ENCODE measurements around the gene SSU72.
"Not testable (repeated sequence)": the region's sequence is repeated elsewhere in the genome, so short reads cannot be mapped to it uniquely, and the experiment has no call there.

Gene SSU72

DNA sequence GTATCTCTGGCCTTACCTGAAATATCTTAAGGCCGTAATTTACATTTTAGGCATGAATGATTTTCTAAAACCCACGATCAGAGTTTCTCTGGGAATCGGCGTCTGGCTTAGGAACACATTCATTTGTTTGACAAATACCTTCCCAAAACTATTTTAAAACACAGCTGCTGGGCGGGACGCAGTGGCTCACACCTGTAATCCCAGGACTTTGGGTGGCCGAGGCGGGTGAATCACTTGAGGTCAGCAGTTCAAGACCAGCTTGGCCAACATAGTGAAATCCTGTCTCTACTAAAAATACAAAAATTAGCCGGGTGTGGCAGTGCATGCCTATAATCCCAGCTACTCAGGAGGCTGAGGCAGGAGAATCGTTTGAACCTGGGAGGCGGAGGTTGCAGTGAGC, 17.7 kb downstream of the SSU72 start:
- not testable (repeated sequence) for DNase-seq

DNA sequence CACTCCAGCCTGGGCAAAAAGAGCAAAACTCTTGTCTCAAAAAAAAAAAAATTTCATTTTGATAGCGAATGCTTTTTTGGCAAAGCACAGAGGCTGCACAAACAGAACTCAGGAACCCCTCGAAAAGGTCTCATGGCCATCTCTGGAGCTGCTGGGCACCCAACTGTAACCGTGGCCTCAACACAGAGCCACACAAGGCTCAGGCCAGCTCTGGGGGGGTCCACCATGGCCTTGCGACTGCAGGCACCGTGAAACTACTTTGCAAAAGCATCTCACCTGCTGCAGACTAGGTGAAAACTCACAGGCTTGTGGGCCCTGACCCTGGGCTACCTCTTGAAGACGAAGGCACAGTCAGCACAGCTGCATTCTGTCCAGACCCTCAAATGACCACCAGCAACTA, 18.2 kb downstream of the SSU72 start:
- no peak for DNase-seq

DNA sequence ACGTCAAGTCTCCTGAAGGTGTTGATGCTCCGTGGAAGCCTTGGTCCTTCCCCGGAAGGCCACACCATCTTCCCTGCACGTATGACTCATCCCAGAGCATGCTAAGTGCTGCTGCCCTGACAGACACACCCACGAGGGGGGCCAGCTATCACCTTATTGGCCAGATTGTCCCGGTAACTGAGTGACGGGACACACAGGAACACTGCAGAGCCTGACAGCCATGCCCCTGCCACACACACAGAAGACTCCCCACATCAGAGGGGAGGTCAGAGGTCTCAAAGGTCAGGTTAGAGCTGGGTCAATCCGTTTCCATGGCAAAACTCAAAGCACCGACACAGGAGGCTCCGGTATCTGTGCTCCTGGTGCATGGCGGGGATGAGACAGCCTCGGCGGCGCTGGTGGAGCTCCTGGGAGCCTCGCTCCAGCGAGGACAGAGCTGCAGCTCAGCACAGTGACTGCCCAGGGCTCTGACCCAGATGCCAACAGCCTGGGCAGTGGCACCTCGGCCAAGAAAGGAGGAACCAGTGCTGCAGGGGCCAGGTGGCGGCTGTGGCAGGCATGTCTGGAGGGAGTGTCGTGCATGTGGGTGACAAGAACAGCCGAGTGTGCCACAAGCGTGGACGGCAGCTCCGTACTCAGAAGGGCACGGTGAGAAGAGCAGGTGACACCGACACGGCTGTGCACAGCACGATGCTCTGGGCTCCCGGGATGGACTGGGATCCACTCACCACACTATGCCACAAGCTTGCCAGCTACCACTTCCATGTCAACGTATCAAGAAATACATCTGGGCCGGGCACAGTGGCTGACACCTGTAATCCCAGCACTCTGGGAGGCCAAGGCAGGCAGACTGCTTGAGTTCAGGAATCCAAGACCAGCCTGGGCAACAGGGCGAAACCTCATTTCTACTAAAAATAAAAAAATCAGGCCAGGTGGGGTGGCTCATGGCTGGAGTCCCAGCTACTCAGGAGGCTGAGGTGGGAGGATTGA, 19.4 kb downstream of the SSU72 start:
- DNase-seq: no peak

DNA sequence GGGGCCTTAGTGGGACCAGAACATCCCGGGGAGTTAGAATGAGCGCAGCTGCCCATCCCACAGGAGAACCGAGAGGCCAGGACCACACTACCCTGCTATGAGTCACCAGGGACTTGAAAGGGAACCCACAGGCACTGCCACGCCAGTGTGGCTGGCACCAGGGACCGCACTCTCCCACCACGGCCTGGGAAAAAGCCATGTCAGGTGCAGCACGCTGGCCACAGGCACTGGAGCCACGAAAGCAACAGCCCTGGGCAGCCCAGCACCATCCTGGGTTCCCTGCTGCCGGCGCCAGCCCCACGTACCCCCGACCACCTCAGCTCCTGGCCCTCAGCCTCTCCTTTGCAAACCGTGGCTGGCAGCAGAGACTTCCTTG, 20.1 kb downstream of the SSU72 start:
- DNase-seq: no peak

DNA sequence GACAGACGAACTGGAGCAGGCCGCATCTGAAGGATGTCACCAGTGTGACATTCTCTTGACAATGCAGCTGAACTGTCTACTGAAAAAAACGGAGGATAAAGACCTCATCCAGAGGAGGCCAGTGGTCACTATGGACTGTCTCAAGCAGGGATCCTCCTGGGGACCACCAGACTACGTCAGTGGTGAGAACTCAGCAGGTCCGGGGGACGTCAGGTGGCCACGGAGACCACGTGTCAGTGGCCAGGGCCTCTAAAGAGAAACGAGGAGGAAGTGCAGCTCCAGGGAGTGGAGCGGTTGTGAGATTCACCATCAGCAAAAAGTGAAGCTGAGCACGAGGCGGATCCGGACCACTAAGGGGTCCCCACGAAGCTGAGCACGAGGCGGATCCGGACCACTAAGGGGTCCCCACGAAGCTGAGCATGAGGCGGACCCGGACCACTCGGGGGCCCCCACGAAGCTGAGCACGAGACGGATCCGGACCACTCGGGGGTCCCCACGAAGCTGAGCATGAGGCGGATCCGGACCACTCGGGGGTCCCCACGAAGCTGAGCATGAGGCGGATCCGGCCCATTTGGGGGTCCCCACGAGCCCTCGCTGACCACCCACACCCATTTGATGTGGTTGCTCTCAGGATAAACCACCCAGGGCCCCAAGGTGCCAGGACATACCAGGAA, 20.7 kb downstream of the SSU72 start:
- no peak for DNase-seq

DNA sequence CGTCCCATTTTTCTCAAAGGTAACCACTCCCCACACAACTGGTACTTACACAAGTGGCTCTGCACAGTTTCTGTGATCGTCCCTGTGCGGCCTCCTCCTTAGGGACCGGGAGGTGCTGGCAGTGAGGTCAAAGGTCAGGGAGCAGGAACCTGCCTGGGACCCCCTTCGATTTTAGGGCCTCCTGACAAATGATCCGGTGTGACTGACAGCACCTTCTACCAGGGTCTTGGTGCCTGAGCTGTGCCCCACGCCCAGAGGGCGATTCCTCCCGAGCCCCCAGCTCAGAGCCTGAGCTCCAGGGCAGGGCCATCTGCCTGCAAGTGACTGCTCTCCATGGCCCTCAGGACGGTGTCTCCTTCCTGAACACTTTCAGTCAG, 22.4 kb downstream of the SSU72 start:
- DNase-seq: no peak

DNA sequence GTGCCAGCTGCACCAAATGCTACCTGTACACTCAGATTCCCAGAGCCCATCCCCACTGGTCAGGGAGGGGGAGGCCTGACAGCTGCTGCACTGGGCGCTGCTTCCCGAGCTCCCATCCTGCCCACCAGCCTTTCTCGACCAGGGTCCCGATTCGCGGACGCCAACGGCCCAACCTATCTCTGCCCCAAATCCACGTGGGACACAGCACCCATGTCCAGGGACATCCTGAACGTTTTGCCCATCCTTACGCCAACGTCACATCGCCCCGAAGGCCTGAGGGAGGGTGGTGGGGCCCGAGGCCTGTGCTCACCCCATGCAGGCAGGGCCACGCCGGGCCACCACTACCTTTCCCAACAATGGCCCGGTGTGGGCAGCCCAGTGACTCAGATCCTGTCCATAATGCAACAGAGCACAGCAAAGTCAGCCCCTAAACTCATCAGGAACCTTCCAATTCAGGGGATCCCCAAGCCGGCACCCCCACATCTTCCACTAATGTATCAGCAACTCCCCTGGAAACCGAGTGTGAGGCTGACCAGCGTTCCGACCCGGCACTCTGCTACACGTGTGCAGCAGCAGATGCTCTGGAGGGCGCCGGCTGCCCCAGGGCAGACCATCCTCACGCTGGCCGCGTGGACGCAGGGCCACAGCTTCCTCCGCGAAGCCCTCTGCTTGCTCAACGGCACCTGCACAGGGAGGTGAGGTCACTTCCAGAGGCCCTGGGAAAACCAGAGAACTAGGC, 23.0 kb downstream of the SSU72 start:
- no peak for DNase-seq

DNA sequence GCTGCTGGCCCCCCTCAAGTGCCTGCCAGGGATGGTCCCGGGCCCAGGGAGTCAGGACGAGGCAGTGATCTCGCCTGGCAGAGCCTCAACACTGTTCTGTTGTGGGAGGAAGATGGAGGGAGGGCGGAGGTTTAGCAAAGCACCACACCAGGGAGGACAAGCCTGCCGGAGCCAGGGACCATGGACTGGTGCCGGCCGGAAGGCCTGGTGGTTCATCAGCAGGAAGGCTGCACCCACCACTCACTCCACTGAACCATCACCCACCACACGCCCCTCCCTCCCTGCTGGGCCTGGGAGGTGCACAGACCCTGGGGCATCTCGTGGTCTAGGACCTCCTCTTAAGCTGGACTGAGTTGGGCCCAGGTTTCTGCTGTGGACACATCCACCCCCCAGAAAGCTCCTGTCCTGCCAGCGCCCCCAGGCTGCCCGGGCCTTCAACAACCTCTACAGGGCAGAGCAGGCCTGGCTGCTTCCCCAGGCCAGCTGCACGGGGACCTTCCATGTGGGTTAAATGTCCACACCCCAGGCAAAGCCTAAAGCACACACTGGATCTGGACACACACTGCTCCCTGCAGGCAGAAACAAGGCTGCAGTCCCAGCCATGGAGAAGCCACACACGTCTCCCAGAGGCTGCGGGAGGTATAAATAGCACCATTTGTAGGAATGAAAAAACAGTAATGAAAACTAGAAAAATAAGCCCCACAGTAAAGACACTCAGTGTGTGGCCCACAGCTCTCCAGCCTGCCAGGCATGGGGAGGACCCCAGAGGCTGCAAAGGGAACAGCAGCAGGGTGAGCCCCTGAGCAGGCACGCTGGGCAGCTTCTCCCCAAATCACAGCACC, 23.9 kb downstream of the SSU72 start:
- no peak for DNase-seq

DNA sequence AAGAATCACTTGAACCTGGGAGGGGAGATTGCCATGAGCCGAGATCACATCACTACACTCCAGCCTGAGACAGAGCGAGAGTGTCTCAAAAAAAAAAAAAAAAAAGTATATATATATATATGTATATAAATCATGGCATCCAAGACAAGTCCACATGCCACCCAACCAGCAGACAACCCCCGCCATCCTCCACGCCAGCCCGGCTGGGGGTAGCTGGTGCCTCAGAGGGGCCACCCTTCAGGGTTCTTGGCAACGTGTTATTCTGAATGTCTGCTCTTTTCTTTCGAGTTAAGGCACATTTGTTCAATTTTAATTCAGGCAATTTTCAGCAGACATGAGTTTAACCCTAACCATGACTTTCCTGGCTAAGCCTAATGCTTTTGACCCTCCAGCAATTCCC, 24.6 kb downstream of the SSU72 start:
- no peak for DNase-seq

DNA sequence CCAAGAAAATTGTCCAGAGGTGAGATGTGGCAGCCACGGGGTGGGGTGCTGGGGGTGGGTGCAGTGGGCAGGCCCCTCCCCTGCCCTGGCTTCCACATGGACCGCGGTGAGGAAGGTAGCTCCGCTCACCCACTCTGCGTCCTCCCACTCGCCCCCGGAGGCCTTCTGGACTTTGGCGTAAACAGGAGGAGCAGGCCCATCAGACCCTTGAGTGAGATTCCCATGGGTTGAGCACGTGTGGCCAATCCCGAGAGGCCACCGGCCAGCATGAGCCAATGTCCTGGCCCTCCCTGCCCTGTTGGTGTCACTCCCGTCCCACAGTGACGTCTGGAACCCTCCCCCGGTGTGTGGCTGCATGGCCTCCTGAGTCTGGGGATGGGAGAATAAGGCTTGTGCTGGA, 26.1 kb downstream of the SSU72 start:
- no peak for DNase-seq

DNA sequence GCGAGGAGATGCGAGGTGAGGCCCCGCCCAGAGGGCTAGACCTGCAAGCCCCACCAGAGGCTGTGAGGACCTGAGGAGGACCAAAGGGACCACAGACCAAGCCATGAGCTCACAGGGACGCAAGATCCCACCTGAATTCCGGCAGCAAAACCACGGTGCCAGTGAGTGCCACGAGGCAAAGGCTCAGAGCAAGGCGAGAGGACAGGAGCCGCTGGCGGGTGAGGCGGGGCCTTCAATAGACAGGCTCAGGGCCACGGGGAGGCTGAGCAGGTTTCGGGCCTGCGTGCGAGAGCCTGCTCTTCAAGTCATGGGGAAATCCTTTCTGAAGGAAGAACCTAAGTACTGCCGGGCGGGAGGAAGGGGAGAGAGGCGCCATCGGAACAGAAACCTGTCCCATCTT, 27.2 kb downstream of the SSU72 start:
- no peak for DNase-seq

DNA sequence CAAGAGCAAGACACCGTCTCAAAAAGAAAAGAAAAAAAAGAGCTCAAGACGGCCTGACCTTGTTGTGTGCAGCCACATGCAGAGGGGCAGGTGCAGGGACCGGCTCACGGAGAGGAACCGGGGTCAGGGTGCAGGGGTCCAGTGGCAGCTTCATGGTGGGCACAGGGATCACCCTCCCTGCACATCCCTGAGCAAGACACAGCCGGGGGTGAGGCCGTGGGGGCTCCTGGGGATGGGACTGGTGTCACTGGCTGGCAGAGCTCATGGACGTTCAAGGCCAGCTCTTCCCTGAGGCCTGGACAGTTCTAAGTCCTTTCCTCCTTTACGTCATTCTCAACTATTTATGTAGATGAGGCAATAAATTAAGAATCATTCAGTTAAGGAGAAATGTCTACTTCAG, 27.7 kb downstream of the SSU72 start:
- no peak for DNase-seq

DNA sequence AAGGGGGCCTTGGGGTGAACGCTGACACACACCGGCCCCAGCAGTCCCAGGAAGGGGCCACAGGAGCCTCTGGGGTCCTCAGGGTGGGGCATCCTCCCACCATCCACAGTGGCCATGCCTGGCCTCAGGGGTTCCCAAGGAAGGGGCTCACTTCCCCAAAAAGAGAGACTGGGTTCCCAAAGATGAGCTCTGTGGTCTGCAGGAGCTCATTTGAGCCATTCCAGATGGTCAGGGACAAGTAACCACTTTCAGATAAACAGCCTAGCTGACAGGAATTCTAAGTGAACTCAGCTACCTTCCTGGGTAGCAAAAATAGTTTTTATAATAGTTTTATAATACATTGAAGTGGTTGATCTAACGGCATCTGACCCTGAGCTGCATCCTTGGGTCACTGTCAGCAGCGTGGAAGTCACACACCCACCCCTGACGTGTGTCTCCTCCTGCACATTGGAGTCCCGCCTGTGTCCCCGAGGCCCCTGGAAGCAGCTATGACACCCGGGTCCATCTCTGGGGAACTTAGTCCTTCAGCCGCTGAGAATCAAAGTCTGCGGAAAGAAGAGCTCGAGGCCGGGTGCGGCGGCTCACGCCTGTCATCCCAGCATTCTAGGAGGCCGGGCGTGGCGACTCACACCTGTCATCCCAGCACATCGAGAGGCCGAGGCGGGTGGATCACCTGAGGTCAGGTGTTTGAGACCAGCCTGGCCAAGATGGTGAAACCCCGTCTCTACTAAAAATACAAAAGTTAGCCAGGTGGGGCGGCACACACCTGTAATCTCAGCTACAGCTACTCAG, 28.5 kb downstream of the SSU72 start:
- DNase-seq: no peak

DNA sequence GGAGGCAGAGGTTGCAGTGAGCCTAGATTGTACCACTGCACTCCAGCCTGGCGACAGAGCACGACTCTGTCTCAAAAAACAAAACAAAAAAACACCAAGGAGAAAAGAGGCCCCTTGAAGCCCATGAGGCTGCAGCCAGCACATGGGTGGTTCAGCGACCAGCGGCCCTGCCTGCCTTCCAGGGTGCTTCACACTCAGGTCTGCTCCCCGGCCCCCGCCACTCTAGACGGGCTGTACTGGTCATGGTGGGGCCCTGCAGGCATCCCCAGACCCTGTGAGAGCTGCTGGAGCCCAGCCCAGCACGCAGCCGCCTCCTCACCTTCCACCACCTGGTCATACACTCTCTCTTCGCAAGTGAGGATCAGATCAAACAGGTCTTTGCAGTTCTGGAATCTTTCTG, 30.1 kb downstream of the SSU72 start:
- no peak for DNase-seq

DNA sequence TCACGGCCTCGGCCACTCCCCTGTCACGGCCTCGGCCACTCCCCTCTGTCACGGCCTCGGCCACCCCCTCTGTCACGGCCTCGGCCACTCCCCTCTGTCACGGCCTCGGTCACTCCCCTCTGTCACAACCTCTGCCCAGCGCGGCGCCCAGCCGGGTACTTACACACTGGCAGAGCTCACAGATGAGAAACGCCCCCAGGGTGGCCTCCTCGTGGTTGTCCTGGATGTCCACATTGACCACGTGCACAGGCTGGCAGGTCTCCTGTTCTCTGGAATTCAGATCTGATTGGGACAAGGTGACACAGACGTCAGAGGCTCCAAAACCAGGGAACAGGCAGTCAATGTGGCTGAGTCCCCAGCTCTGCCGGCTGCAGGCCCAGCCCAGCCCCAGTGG, 31.0 kb downstream of the SSU72 start:
- no peak for DNase-seq

DNA sequence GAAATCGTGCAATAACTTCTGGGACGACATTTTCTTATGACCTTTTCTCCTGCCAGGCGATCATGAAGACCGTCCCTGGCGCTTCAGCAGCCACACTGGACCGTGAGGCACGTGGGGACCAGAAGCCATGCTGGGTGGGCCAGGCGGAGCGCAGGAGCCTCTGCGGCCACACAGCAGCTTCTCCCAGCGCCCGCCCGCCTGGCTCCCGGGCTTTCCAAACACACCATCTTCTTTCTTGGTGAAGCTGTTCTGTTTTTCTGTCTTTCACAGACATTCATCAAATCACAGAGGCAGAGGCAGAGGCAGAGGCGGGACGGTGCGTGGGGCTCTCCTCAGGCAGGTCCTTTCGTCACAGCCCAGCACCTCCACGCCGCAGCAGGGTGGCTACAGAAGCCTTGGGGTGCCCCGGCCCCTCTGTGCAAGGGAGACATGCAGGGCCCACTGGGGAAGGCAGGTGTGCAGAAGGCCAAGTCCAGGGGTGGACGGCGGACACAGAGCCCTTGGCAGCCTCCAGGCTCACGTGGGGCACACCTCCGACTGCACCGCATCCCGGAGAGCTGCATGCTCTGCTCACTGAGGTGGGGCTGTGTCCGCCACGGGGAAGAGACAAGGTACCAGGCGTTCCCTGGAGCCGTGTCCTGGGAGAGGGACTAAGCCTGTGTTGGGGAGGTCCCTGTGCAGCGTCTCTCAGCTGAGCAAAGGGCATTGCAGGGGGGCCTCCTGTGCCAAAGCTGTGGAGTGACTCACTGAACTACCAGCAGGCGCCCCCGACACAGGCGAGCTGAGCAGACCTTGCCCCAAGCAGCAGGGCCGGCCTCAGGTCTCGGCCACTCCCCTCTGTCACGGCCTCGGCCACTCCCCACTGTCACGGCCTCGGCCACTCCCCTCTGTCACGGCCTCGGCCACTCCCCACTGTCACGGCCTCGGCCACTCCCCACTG, 31.6 kb downstream of the SSU72 start:
- DNase-seq: no peak

DNA sequence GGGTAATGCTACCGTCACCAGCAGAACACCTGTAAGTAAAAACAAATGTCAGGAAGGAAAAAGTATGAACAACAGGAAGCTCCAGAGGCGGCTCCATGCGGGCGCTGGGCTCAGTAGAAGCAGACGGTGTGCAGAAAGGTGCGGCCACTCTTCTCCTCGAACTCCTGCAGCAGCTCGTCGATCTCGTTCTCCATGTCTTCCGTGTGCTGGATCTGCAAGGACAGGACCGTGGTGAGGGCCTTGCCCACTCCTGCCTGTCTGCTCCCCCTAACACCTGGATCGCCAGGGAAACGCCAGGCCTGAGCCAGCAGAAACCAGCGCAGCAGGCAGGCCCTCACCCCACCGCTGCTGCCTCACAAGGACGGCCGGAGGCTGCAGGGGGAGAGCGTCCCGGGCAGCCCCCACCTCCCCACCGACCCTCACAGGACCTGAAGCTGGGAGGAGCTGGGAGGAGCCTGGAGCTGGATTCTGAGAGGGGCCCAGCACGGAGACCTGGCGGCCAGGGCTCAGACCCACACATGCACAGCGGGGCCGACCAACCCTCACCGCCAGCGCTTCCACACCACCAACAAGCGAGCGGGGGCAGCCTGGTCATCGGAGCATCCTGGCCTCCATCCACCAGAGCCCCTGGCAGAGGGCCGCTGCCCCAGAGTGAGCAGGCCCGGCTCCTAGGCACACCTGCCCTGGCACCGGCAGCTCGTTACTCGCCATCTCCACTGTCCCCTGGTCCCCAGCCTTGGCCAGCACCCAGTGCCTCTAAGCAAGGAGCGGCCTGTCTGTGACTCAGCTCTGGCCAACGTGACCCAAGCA, 32.5 kb downstream of the SSU72 start:
- no peak for DNase-seq

DNA sequence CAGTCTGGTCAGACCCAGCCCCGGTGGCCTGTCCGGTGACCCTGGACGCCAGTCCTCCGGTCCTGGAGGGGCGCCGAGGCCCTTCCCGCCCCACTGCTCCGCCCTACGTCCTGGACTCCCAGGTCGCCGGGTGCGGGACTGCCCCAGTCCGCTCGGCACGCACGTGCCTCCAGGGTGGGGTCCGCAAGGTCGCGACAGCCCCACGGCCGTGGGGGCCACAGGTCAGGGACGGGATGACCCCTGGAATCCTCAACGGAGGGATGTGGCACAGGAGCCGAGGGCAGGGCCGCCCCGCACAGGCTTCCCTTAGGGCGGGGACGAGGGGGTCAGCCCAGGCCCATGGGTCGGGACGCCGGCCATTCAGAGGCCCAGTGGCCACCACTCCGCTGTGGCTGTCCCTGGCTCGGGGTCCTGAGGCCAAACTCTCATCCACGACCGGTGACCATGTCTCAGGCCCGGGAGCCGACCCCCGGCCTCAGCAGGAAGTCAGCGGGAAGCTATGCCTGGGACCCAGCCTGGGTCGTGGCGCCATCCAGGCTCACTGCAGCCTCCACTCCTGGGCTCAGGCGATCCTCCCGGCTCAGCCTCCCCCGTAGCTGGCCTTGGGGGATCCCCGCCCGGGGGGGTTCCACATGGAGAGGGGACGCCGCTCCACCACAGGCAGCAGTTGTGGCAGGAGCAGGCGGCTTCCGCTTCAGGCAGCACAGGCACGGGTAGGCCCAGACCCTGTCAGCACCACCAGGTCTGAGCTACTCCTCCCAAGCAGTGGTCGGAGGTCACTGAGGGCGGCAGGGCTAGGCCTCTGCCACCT, 33.6 kb downstream of the SSU72 start:
- no peak for DNase-seq

Data from activated naive CD4-positive, alpha-beta T cell treated with anti-CD3 and anti-CD28 coated beads, Interleukin-2, amount 50 U/mL, for 16 hours (primary cell).